ENCODE measurements around the gene PTH2R.
"Not testable (repeated sequence)": the region's sequence is repeated elsewhere in the genome, so short reads cannot be mapped to it uniquely, and the experiment has no call there.

Gene PTH2R

GRCh38 chr2:208406474-208407451 lies at the start of gene PTH2R:
PTH2R (plus strand) TSS chr2:208406792; CDS start chr2:208407044, 252 bp downstream.
- no peak for DNase-seq

GRCh38 chr2:208356846-208357574 lies 49.6 kb upstream of the PTH2R start:
- no peak for DNase-seq

- DNase-seq: no peak
These were observed 47.6 kb upstream of the PTH2R start for GRCh38 chr2:208358758-208359631.

- no peak for DNase-seq
These were observed 47.0 kb upstream of the PTH2R start for GRCh38 chr2:208359632-208359986.

GRCh38 chr2:208360259-208361076 lies 46.1 kb upstream of the PTH2R start:
- DNase-seq: no peak

GRCh38 chr2:208361077-208361441 lies 45.5 kb upstream of the PTH2R start:
- DNase-seq: no peak

- DNase-seq: no peak
These were observed 43.1 kb upstream of the PTH2R start for GRCh38 chr2:208363485-208363884.

- no peak for DNase-seq
These were observed 40.1 kb upstream of the PTH2R start for GRCh38 chr2:208366215-208367127.

GRCh38 chr2:208369091-208369490 lies 37.5 kb upstream of the PTH2R start:
- DNase-seq: no peak

- no peak for DNase-seq
These were observed 35.5 kb upstream of the PTH2R start for GRCh38 chr2:208370881-208371633.

- DNase-seq: no peak
These were observed 35.0 kb upstream of the PTH2R start for GRCh38 chr2:208371634-208371935.

GRCh38 chr2:208373460-208374089 lies 33.0 kb upstream of the PTH2R start:
- peak; percentile 7 to 15 for DNase-seq

GRCh38 chr2:208375491-208376068 lies 31.0 kb upstream of the PTH2R start:
- no peak for DNase-seq

- DNase-seq: not testable (repeated sequence)
These were observed 29.2 kb upstream of the PTH2R start for GRCh38 chr2:208377344-208377860.

GRCh38 chr2:208379192-208379591 lies 27.4 kb upstream of the PTH2R start:
- no peak for DNase-seq

GRCh38 chr2:208384637-208385036 lies 22.0 kb upstream of the PTH2R start:
- no peak for DNase-seq

GRCh38 chr2:208386541-208386940 lies 20.1 kb upstream of the PTH2R start:
- no peak for DNase-seq

GRCh38 chr2:208389940-208390339 lies 16.7 kb upstream of the PTH2R start:
- DNase-seq: no peak

- DNase-seq: no peak
These were observed 14.3 kb upstream of the PTH2R start for GRCh38 chr2:208392300-208392699.
